Glutamatergic neuron (in vitro differentiated cells): ENCODE measurements around the gene PTPRG. TPM values are rescaled to one million over a fixed set of nuclear protein-coding genes. Genes with fewer than 3 reads are reported as not detected.

Source experiments
- DNase-seq: peaks from one replicate; pipeline ENCODE4 v3.0.0; 2022
- H3K27ac Mint-ChIP-seq: one replicate; pipeline ENCODE4 v1.8.0; 2020; ENCODE audit warnings: mild to moderate bottlenecking, mixed read lengths, inconsistent platforms; ENCODE audit not compliant: unreplicated experiment
- H3K27me3 Mint-ChIP-seq: one replicate; pipeline ENCODE4 v1.8.0; 2020; ENCODE audit warnings: mild to moderate bottlenecking, moderate library complexity, mixed read lengths, inconsistent platforms; ENCODE audit not compliant: unreplicated experiment
- H3K36me3 Mint-ChIP-seq: one replicate; pipeline ENCODE4 v1.8.0; 2020; ENCODE audit warnings: mild to moderate bottlenecking, mixed read lengths, inconsistent platforms; ENCODE audit not compliant: unreplicated experiment
- H3K4me1 Mint-ChIP-seq: one replicate; pipeline ENCODE4 v1.8.0; 2020; ENCODE audit warnings: mild to moderate bottlenecking, low read depth, mixed read lengths, inconsistent platforms; ENCODE audit not compliant: unreplicated experiment
- H3K4me3 Mint-ChIP-seq: one replicate; pipeline ENCODE4 v1.8.0; 2020; ENCODE audit warnings: mild to moderate bottlenecking, mixed read lengths, inconsistent platforms; ENCODE audit not compliant: unreplicated experiment
- H3K9me3 Mint-ChIP-seq: one replicate; pipeline ENCODE4 v1.8.0; 2020; ENCODE audit warnings: mild to moderate bottlenecking, moderate library complexity, mixed read lengths, inconsistent platforms; ENCODE audit not compliant: unreplicated experiment
- CTCF ChIP-seq: fragments of 200-600 bp; sonication (generic); IDR thresholded peaks from one replicate; pipeline ENCODE4 v1.5.0; 2021; ENCODE audit not compliant: partially characterized antibody, unreplicated experiment
- total RNA-seq: library from RNA; stranded (reverse); fragmentation: NEBNext Ultra II Directional; extraction: Animal tissue kit (Norgen Biotek cat#: 25700); gene quantifications from one replicate; pipeline ENCODE4 v1.2.1, GENCODE V29; 2021; ENCODE audit not compliant: unreplicated experiment

PTPRG gene
- total RNA-seq, 1 donor from 2014 or later, result 52.1 TPM

GRCh38 chr3:61634678-61635077 lies 73.3 kb downstream of the PTPRG start:
- no peaks in the 10 kb centered on the region for H3K9me3 Mint-ChIP-seq
- H3K36me3 Mint-ChIP-seq, result no peaks in the 10 kb centered on the region
- no peaks in the 10 kb centered on the region for H3K27me3 Mint-ChIP-seq
- H3K27ac Mint-ChIP-seq, result no peak overlapping the region
- TF ChIP-seq CTCF, result no peak
- no peak for DNase-seq
- no peaks in the 10 kb centered on the region for H3K4me1 Mint-ChIP-seq
- no peak overlapping the region for H3K4me3 Mint-ChIP-seq

- no peak for TF ChIP-seq CTCF
- H3K27ac Mint-ChIP-seq, result no peak overlapping the region
- H3K4me3 Mint-ChIP-seq, result no peak overlapping the region
- no peaks in the 10 kb centered on the region for H3K9me3 Mint-ChIP-seq
- no peaks in the 10 kb centered on the region for H3K27me3 Mint-ChIP-seq
- H3K36me3 Mint-ChIP-seq, result no peaks in the 10 kb centered on the region
- H3K4me1 Mint-ChIP-seq, result peaks cover 19% of the 10 kb centered on the region
- no peak for DNase-seq
Observed at GRCh38 chr3:61637088-61638051, 76.0 kb downstream of the PTPRG start.

- DNase-seq, result no peak
- Mint-ChIP-seq H3K4me3 (no peak overlapping the region), H3K9me3 (no peaks in the 10 kb centered on the region), H3K4me1 (peaks cover 20% of the 10 kb centered on the region), H3K27me3 (no peaks in the 10 kb centered on the region), H3K36me3 (no peaks in the 10 kb centered on the region), H3K27ac (no peak overlapping the region)
- no peak for TF ChIP-seq CTCF
Observed at GRCh38 chr3:61638741-61639140, 77.4 kb downstream of the PTPRG start.

GRCh38 chr3:61639991-61640390 lies 78.6 kb downstream of the PTPRG start:
- H3K27me3 Mint-ChIP-seq, result no peaks in the 10 kb centered on the region
- DNase-seq, result no peak
- H3K27ac Mint-ChIP-seq, result no peak overlapping the region
- H3K9me3 Mint-ChIP-seq, result no peaks in the 10 kb centered on the region
- H3K36me3 Mint-ChIP-seq, result no peaks in the 10 kb centered on the region
- H3K4me3 Mint-ChIP-seq, result no peak overlapping the region
- peaks cover 20% of the 10 kb centered on the region for H3K4me1 Mint-ChIP-seq
- TF ChIP-seq CTCF, result no peak

GRCh38 chr3:61645148-61645547 lies 83.8 kb downstream of the PTPRG start:
- Mint-ChIP-seq H3K27ac (no peak overlapping the region), H3K4me1 (peaks cover 25% of the 10 kb centered on the region), H3K27me3 (peaks cover 5% of the 10 kb centered on the region), H3K9me3 (peaks cover 1% of the 10 kb centered on the region), H3K36me3 (no peaks in the 10 kb centered on the region), H3K4me3 (no peak overlapping the region)
- DNase-seq, result no peak
- TF ChIP-seq CTCF, result no peak
